Lung microvascular endothelial cell (primary cell): ENCODE measurements around the gene UMPS. TPM values are rescaled to one million over a fixed set of nuclear protein-coding genes. Genes with fewer than 3 reads are reported as not detected.

Experiments used
- total RNA-seq: library from RNA; depleted of rRNA; stranded (reverse); fragments of >200 nt; gene quantifications from 2 replicates; pipeline ENCODE4 v1.2.1, GENCODE V29; 2014

UMPS gene
- total RNA-seq, 1 donor from 2014 or later, result 18.1 TPM

Other genes starting within 250 kb of the UMPS start
- gene ITGB5, start 156.9 kb downstream of the UMPS start, total RNA-seq, result 49.2 and 90.2 TPM in 2 replicates
- gene MUC13, start 204.3 kb downstream of the UMPS start, total RNA-seq, result not detected in 2 replicates